Activated T-helper 1 cell treated with anti-CD3 and anti-CD28 coated beads, Interleukin-12 subunit alpha, Interleukin-12 subunit beta, Interleukin-2, Interleukin-4 antibody, amounts not matched to agents 30 ng/mL and 10 ng/mL and 1 ng/mL, durations not matched to agents 14 hours and 24 hours and 36 hours (primary cell): ENCODE data around the gene FOS. TPM values are rescaled to one million over a fixed set of nuclear protein-coding genes. Genes with fewer than 3 reads are reported as not detected.
"Not testable (repeated sequence)": the region's sequence is repeated elsewhere in the genome, so short reads cannot be mapped to it uniquely, and the experiment has no call there.

Source experiments
- DNase-seq: peaks from one replicate; pipeline ENCODE4 v3.0.0; 2021; ENCODE audit warnings: low spot score
- H3K27ac Mint-ChIP-seq: one replicate; pipeline ENCODE4 v1.8.0; 2021; ENCODE audit warnings: mild to moderate bottlenecking, mixed read lengths
- H3K27me3 Mint-ChIP-seq: one replicate; pipeline ENCODE4 v1.8.0; 2022; ENCODE audit warnings: mild to moderate bottlenecking, moderate library complexity, mixed read lengths; ENCODE audit not compliant: insufficient read depth
- H3K36me3 Mint-ChIP-seq: one replicate; pipeline ENCODE4 v1.8.0; 2021; ENCODE audit warnings: low read depth, mixed read lengths
- H3K4me1 Mint-ChIP-seq: one replicate; pipeline ENCODE4 v1.8.0; 2021; ENCODE audit warnings: low read depth, mixed read lengths
- H3K4me3 Mint-ChIP-seq: one replicate; pipeline ENCODE4 v1.8.0; 2021; ENCODE audit warnings: mild to moderate bottlenecking, moderate library complexity, mixed read lengths
- H3K9me3 Mint-ChIP-seq: one replicate; pipeline ENCODE4 v1.8.0; 2021; ENCODE audit warnings: mixed read lengths
- intact Hi-C: fragments of 100-400 bp; cut with micrococcal nuclease; formaldehyde crosslinking; loops from one replicate; pipeline ENCODE4 v1.15.1; 2024
- total RNA-seq: library from RNA; stranded (reverse); gene quantifications from 2 replicates; pipeline ENCODE4 v1.2.3, GENCODE V29; 2022

FOS gene
- total RNA-seq, 1 donor from 2014 or later, result 40.9 TPM

GRCh38 chr14:75295061-75295461 lies 16.4 kb downstream of the FOS start:
- Mint-ChIP-seq H3K27ac (peak overlapping the region; percentile 63), H3K36me3 (no peaks in the 10 kb centered on the region), H3K4me1 (peaks cover 22% of the 10 kb centered on the region), H3K9me3 (no peaks in the 10 kb centered on the region), H3K27me3 (peaks cover 20% of the 10 kb centered on the region), H3K4me3 (peak overlapping the region; percentile 87)
- intact Hi-C loops, result no loop called here
- no peak for DNase-seq

GRCh38 chr14:75295491-75296345 lies 17.1 kb downstream of the FOS start:
- Mint-ChIP-seq H3K4me3 (peak overlapping the region; percentile 87), H3K9me3 (no peaks in the 10 kb centered on the region), H3K27ac (peak overlapping the region; percentile 81), H3K36me3 (no peaks in the 10 kb centered on the region), H3K27me3 (peaks cover 16% of the 10 kb centered on the region), H3K4me1 (peaks cover 23% of the 10 kb centered on the region)
- peak; percentile 71 for DNase-seq
- intact Hi-C loops, result loop anchor here (1.0 kb wide), 2 partner anchors 163 to 168 kb away; partner anchors contain the start of gene NEK9

GRCh38 chr14:75297411-75298040 lies 18.9 kb downstream of the FOS start:
- intact Hi-C loops, result no loop called here
- Mint-ChIP-seq H3K36me3 (peaks cover 2% of the 10 kb centered on the region), H3K27me3 (peaks cover 8% of the 10 kb centered on the region), H3K27ac (no peak overlapping the region), H3K4me1 (peaks cover 41% of the 10 kb centered on the region), H3K4me3 (no peak overlapping the region), H3K9me3 (no peaks in the 10 kb centered on the region)
- no peak for DNase-seq

- Mint-ChIP-seq H3K27ac (no peak overlapping the region), H3K4me3 (no peak overlapping the region), H3K27me3 (peaks cover 5% of the 10 kb centered on the region), H3K36me3 (peaks cover 2% of the 10 kb centered on the region), H3K9me3 (no peaks in the 10 kb centered on the region), H3K4me1 (peaks cover 43% of the 10 kb centered on the region)
- intact Hi-C loops, result no loop called here
- DNase-seq, result no peak
Measured at GRCh38 chr14:75298187-75298965, 19.7 kb downstream of the FOS start.

- no peak for DNase-seq
- H3K9me3 Mint-ChIP-seq, result no peaks in the 10 kb centered on the region
- H3K4me1 Mint-ChIP-seq, result peaks cover 46% of the 10 kb centered on the region
- no peak overlapping the region for H3K4me3 Mint-ChIP-seq
- H3K27ac Mint-ChIP-seq, result no peak overlapping the region
- intact Hi-C loops, result no loop called here
- peaks cover 4% of the 10 kb centered on the region for H3K36me3 Mint-ChIP-seq
- peaks cover 5% of the 10 kb centered on the region for H3K27me3 Mint-ChIP-seq
Measured at GRCh38 chr14:75299059-75299458, 20.4 kb downstream of the FOS start.

- Mint-ChIP-seq H3K4me3 (no peak overlapping the region), H3K9me3 (no peaks in the 10 kb centered on the region), H3K36me3 (peaks cover 4% of the 10 kb centered on the region), H3K27ac (no peak overlapping the region), H3K27me3 (peaks cover 5% of the 10 kb centered on the region), H3K4me1 (peaks cover 44% of the 10 kb centered on the region)
- DNase-seq, result no peak
- intact Hi-C loops, result no loop called here
Measured at GRCh38 chr14:75299576-75299975, 20.9 kb downstream of the FOS start.

- no peaks in the 10 kb centered on the region for H3K9me3 Mint-ChIP-seq
- peaks cover 25% of the 10 kb centered on the region for H3K4me1 Mint-ChIP-seq
- no peak for DNase-seq
- intact Hi-C loops, result loop anchor here (1.0 to 10.0 kb wide), 3 partner anchors 54 to 537 kb away; partner anchors contain the start of genes EIF2B2 and YLPM1
- peak overlapping the region; percentile 44 for H3K4me3 Mint-ChIP-seq
- H3K27me3 Mint-ChIP-seq, result peaks cover 3% of the 10 kb centered on the region
- peaks cover 4% of the 10 kb centered on the region for H3K36me3 Mint-ChIP-seq
- peak overlapping the region; percentile 79 for H3K27ac Mint-ChIP-seq
Measured at GRCh38 chr14:75301666-75302325, 23.2 kb downstream of the FOS start.

- peaks cover 3% of the 10 kb centered on the region for H3K27me3 Mint-ChIP-seq
- peaks cover 4% of the 10 kb centered on the region for H3K36me3 Mint-ChIP-seq
- intact Hi-C loops, result loop anchor here (1.0 to 10.0 kb wide), 5 partner anchors 9 to 539 kb away; partner anchors contain the start of genes EIF2B2 and YLPM1
- no peak overlapping the region for H3K4me3 Mint-ChIP-seq
- H3K27ac Mint-ChIP-seq, result peak overlapping the region; percentile 80
- peak; percentile 41 for DNase-seq
- no peaks in the 10 kb centered on the region for H3K9me3 Mint-ChIP-seq
- peaks cover 37% of the 10 kb centered on the region for H3K4me1 Mint-ChIP-seq
Measured at GRCh38 chr14:75303381-75303789, 24.8 kb downstream of the FOS start.

GRCh38 chr14:75306410-75306809 lies 27.8 kb downstream of the FOS start:
- not testable (repeated sequence) for H3K4me3 Mint-ChIP-seq, H3K9me3 Mint-ChIP-seq

GRCh38 chr14:75306927-75307699 lies 28.5 kb downstream of the FOS start:
- Mint-ChIP-seq H3K36me3 (peaks cover 2% of the 10 kb centered on the region), H3K27ac (peak overlapping the region; percentile 2), H3K4me3 (no peak overlapping the region), H3K9me3 (no peaks in the 10 kb centered on the region), H3K27me3 (peaks cover 4% of the 10 kb centered on the region), H3K4me1 (peaks cover 22% of the 10 kb centered on the region)
- intact Hi-C loops, result loop anchor here (1.0 to 10.0 kb wide), 6 partner anchors 120 to 542 kb away; partner anchors contain the start of genes JDP2 and YLPM1
- no peak for DNase-seq

More at GRCh38 chr14:75306410-75306809, 27.8 kb downstream of the FOS start:
- H3K4me1 Mint-ChIP-seq, result peaks cover 29% of the 10 kb centered on the region
- intact Hi-C loops, result loop anchor here (5.0 to 10.0 kb wide), 2 partner anchors 121 to 542 kb away; partner anchors contain the start of genes JDP2 and YLPM1
- not testable (repeated sequence) for DNase-seq, H3K27me3 Mint-ChIP-seq, H3K27ac Mint-ChIP-seq, H3K36me3 Mint-ChIP-seq

GRCh38 chr14:75307700-75308379 lies 29.2 kb downstream of the FOS start:
- no peak overlapping the region for H3K4me3 Mint-ChIP-seq
- peaks cover 2% of the 10 kb centered on the region for H3K36me3 Mint-ChIP-seq
- H3K4me1 Mint-ChIP-seq, result peaks cover 18% of the 10 kb centered on the region
- H3K9me3 Mint-ChIP-seq, result no peaks in the 10 kb centered on the region
- H3K27me3 Mint-ChIP-seq, result peaks cover 4% of the 10 kb centered on the region
- no peak overlapping the region for H3K27ac Mint-ChIP-seq
- peak; percentile 54 for DNase-seq
- intact Hi-C loops, result loop anchor here (1.0 to 10.0 kb wide), 6 partner anchors 119 to 543 kb away; partner anchors contain the start of genes JDP2 and YLPM1
